ENCODE results near the gene TUBA8.
"Not testable (repeated sequence)": the region's sequence is repeated elsewhere in the genome, so short reads cannot be mapped to it uniquely, and the experiment has no call there.

TUBA8 gene

DNA sequence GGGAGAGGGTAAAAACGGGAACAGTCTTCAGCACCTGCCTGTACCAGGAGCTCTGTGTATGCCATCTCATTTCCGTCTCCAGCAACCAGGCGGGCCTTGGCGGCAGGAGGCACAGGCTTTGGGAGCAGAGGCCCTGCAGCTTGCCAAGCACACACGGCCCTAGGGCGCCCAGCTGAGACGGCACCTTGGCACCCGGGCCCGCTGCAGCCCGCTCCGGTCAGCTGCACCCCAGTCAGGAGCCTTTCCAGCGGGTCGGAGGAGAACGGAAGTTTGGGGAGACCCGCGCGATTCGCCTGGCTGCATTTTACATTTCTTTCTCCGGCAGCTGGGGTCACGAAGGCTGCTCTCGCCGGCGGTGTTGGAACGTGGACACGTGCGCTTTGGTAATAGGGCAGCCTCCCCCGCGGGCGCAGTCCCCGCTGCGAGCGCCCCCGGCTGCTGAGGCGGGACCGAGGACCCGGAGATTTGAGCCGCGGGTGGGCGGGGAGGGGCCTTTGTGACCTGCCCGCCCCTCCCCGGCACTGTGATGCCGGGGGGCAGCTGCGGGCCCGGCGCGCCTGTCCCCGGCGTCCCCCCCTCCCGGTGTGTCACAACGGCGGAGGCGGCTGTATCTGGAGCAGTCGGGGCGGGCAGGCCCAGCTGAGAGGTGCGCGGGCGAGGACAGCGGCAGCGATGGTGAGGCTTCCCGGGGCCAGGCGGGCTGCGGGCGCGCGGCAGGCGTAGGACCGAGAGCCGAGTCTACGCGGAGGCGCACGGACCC, at the start of gene TUBA8:
TSS of gene TUBA8 (plus strand) at position 616 of the 760 bp plus-strand sequence. CDS start at position 673, 57 bp downstream.
- DNase-seq, result no peak

GRCh38 chr22:18062421-18062820, 48.2 kb upstream of the TUBA8 start:
- DNase-seq, result no peak

GRCh38 chr22:18063306-18063705, 47.3 kb upstream of the TUBA8 start:
- DNase-seq, result no peak

- DNase-seq, result not testable (repeated sequence)
These were observed 46.9 kb upstream of the TUBA8 start for GRCh38 chr22:18063715-18064114.

DNA sequence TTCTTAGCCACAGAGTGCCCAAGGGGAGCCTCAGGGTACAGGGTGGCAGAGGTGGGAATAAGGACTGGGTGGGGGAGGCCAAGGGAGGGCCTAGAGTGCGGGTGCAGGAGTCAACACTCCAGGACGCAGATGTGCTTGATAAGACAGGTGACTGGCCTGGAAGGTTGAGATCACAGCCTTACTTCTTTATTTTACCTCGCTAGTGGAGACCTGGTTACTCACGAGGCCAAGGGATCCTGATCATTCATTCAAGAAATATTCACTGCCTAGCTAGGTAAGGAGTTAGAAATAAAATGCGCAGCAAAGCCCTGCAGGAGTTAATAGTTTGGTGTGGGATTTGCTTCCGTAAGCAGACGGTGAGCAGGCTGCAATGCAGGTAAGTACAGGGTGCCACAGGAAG, 46.0 kb upstream of the TUBA8 start:
- no peak for DNase-seq

DNA sequence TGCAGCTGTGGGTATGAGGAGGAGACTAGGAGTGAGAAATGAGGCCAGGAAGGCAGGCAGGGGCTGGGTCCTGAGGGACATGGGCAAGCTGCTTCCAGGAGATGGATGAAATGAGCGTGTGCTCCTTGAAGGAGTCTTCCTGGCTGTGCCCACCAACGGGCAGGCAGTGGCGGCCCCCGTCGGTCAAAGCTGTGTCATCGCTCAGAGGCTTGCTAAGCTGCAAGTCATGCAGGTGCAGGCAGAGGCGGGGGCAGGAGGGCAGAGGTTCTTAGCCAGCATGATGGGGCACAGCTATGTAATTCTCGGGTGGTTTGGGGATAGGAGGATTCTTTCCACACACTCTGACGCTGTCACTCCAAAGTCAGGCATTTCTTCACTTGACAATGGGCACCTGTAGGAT, 45.4 kb upstream of the TUBA8 start:
- DNase-seq, result no peak

DNA sequence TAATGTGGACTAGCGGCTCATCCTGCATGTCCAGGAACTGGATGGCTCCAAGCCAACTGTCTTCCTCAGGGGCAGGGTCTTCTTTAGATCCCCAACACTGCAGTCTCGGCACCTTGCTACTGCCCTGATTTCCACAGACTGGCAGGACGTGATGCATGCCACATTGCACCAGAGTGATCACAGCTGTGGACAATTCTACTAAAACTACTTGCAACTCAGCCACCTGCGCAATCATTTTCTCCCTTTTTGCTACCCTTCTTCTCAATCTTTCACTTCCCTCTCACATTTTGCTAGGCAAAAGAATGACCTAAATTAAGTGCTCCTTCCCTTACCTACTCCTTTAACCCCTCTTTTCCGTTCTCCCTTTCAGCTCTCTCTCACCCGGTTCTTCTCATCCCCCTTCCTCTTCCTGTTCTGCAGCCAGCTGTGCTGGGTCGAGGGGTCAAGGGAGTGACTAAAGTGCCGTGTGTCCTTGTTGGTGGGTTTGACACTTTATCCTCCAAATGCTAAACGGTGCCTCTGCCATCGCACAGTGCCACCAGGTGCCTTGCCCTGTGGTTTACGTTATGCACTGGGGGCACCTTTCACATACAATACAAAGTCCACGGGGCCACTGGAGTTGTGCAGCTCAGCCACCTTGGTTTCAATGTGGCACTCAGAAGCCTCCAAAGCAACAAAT, 44.3 kb upstream of the TUBA8 start:
- no peak for DNase-seq

DNA sequence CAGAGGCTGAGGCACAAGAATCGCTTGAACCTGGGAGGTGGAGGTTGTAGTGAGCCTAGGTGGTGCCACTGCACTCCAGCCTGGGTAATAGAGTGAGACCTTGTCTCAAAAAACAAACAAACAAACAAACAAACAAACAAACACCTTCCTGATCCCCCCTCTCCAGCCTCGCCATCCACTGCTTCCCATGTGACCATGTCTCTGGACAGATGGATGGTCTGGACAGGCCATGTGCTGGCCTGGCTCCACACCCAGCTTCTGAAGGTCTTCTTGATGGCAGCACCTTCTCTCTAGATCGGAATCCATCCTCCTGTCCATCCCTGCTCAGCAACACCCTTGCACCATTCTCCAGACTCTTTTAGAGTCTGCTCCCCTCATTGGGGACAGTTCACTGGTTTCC, 43.5 kb upstream of the TUBA8 start:
- DNase-seq, result no peak

- DNase-seq, result no peak
These were observed 42.9 kb upstream of the TUBA8 start for GRCh38 chr22:18067548-18068341.

GRCh38 chr22:18068381-18068988, 42.1 kb upstream of the TUBA8 start:
- no peak for DNase-seq

DNA sequence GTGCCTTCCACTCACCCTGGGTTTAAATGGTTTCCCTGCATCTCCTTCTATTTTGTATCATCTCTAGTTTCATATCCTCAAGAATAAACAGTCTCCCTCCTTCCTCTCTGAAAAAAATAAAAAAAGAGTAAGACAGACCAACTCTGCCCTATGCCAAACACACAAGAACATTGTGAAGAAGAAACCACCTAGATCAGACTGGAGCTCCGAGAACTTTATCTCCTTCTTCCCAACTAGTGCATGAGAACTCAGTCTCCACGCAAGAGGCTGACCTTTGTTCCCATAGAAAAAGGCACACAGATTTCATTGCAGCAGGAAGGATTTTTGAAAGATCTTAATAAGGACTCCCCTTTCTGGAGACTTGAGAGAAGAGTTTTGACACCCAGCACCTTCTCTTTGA, 41.6 kb upstream of the TUBA8 start:
- no peak for DNase-seq

DNA sequence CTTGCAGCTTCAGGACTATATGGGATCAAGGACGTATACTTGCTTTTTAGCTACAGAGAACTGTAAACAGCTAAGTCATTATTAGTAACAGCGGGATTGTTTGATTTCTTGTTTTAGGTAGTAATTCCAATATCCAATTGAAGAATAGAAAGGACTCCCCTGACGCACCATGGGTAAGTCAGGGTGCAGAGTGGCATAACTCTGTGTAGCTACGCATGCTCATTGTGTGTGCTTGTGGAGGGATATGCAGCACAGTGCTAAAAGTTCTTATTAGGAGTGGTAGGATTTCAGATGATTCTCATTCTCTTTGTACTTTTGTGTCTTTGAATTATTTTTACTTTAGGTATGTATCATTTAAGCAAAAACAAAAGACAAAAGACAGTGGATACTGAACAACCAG, 40.6 kb upstream of the TUBA8 start:
- no peak for DNase-seq

- DNase-seq, result no peak
These were observed 39.9 kb upstream of the TUBA8 start for GRCh38 chr22:18070556-18071306.

GRCh38 chr22:18071307-18071967, 39.2 kb upstream of the TUBA8 start:
- not testable (repeated sequence) for DNase-seq

- no peak for DNase-seq
These were observed 38.7 kb upstream of the TUBA8 start for GRCh38 chr22:18071968-18072310.

DNA sequence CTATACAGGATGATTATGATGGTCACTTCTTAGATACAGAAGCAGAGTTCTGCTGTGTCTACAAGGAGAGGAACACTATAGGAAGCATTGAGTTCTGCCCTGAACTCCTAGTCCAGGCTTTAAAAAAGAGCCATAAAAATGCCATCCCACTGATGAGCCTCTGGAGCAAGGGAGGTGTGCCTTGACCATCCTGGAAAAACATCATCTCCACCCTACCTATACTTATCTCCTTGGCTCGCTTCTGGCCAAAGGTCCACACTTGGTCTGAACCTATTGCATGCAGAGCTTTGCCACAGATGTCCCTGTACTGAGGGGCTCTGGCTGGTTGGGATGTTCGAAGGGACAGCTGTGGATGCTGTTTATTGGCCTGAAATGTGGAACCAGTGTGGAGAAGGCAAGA, 37.1 kb upstream of the TUBA8 start:
- DNase-seq, result no peak

- not testable (repeated sequence) for DNase-seq
These were observed 36.7 kb upstream of the TUBA8 start for GRCh38 chr22:18073927-18074326.

- DNase-seq, result no peak
These were observed 35.4 kb upstream of the TUBA8 start for GRCh38 chr22:18075101-18075719.

GRCh38 chr22:18075720-18076497, 34.7 kb upstream of the TUBA8 start:
- DNase-seq, result peak; percentile 72

DNA sequence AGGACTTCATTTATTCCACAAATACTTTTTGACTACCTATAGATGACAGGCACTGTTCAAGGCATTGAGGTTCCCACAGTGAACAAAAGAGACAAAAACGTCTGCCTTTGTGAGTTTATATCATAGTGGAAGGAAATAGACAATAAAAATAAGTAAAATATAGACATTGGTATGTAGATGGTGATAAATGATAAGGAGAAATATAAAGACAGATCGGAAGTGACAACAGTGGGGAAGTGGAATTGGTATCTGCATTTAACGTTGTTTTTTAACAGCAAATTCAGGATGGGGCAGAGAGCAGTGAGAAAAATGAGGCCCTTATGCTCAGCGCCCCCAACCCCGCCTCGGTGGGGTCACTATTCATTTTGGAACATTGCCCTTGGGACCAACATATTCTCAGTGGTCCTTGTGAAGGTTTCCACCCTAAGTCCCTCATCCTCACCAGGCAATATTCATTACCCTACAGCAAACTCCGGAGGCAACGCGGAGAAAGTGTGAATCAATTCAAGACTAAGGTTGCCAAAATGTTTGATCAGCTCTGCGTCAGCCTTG, 33.4 kb upstream of the TUBA8 start:
- no peak for DNase-seq

Data from KG1 (cell line).